HCT116 (cell line): Measurements from ENCODE around the gene NCDN. TPM values are rescaled to one million over a fixed set of nuclear protein-coding genes. Genes with fewer than 3 reads are reported as not detected.

ENCODE experiments used
- ATAC-seq: fragments of 200-7000 bp; cut with Tn5 transposase; 2 replicates; pipeline ENCODE4 v1.9.1; 2020; ENCODE audit warnings: mild to moderate bottlenecking, moderate library complexity
- BruUV-seq: library from RNA; stranded (reverse); fragments of 400-500 nt; replicated peaks from 2 replicates; lab custom pipeline; 2021; lab: Mats Ljungman, UMichigan
- CTCF ChIA-PET: fragments of 300-600 bp; sonication (Branson Sonifier 250); formaldehyde crosslinking; loops from one replicate; lab custom pipeline; 2021; ENCODE audit warnings: antibody characterized with exemption; lab: Charles Lee
- POLR2A ChIA-PET: fragments of 300-600, 350-600 bp; sonication (Branson Sonifier 250); formaldehyde crosslinking; loops from one replicate; lab custom pipeline; 2021; ENCODE audit warnings: antibody characterized with exemption; lab: Charles Lee
- RAD21 ChIA-PET, 2 experiments: fragments of 300-600 bp; sonication (Branson Sonifier 250); formaldehyde crosslinking; loops; one replicate each; lab custom pipeline; 2023; ENCODE audit warnings: low total read pairs in 2 of 2; ENCODE audit not compliant: uncharacterized antibody in 2 of 2, unreplicated experiment in 2 of 2, low non-redundant PET in 1 of 2; lab: Charles Lee
- DNase-seq: peaks from one replicate; pipeline ENCODE4 v3.0.0-alpha.2; 2010; ENCODE audit warnings: low read depth, low spot score
- H2AFZ ChIP-seq: fragments of 200-600 bp; shearing (Covaris generic), sonication (generic); 2 replicates; pipeline ENCODE4 v1.6.1; 2017; ENCODE audit warnings: low read depth, mixed run types, mixed read lengths, antibody characterized with exemption, low read length; ENCODE audit not compliant: poor library complexity, severe bottlenecking
- H3K27ac ChIP-seq: 2 replicates; pipeline ENCODE4 v1.5.1; 2012; ENCODE audit warnings: low read depth, low read length
- H3K27me3 ChIP-seq: fragments of 200-600 bp; sonication (generic); 2 replicates; pipeline ENCODE4 v1.6.1; 2016; ENCODE audit warnings: mixed run types, low read length, mixed read lengths; ENCODE audit not compliant: insufficient read depth
- H3K36me3 ChIP-seq, 2 experiments: fragments of 200-500 bp in 1 of 2; fragments of 200-600 bp in 1 of 2; sonication (Bioruptor generic) in 1 of 2; sonication (generic) in 1 of 2; 2 replicates each; pipeline versions ENCODE4 v1.5.1 to v1.6.1; 2014 to 2016; ENCODE audit warnings: low read length in 2 of 2, inconsistent platforms in 1 of 2, mixed read lengths in 1 of 2, mixed run types in 1 of 2; ENCODE audit not compliant: insufficient read depth in 2 of 2, control insufficient read depth in 1 of 2
- H3K4me1 ChIP-seq, 2 experiments: fragments of 200-600 bp in 1 of 2; sonication (generic) in 1 of 2; 2 replicates each; pipeline versions ENCODE4 v1.5.1 to v1.6.1; 2012 to 2017; ENCODE audit warnings: low read length in 2 of 2, inconsistent platforms in 1 of 2, mild to moderate bottlenecking in 1 of 2, mixed read lengths in 1 of 2, mixed run types in 1 of 2, moderate library complexity in 1 of 2; ENCODE audit not compliant: insufficient read depth in 2 of 2, control insufficient read depth in 1 of 2
- H3K4me2 ChIP-seq: fragments of 200-600 bp; sonication (generic); 2 replicates; pipeline ENCODE4 v1.6.1; 2017; ENCODE audit warnings: mixed run types, low read length, mixed read lengths
- H3K4me3 ChIP-seq, 2 experiments: fragments of 200-600 bp in 1 of 2; sonication (generic) in 1 of 2; replicated peaks in 1 of 2; 2 replicates each; pipeline ENCODE4 v1.5.1; 2011 to 2016; ENCODE audit warnings: low read length in 2 of 2, control low read depth in 1 of 2, low read depth in 1 of 2, mild to moderate bottlenecking in 1 of 2, mixed read lengths in 1 of 2, mixed run types in 1 of 2
- H3K79me2 ChIP-seq: fragments of 200-600 bp; sonication (generic); 2 replicates; pipeline ENCODE4 v1.6.1; 2017; ENCODE audit warnings: mild to moderate bottlenecking, mixed run types, low read length, moderate library complexity, mixed read lengths; ENCODE audit not compliant: insufficient read depth
- H3K9ac ChIP-seq: fragments of 200-600 bp; sonication (generic); 2 replicates; pipeline ENCODE4 v1.6.1; 2016; ENCODE audit warnings: low read length, mixed read lengths
- H3K9me2 ChIP-seq: fragments of 200-600 bp; sonication (generic), shearing (Covaris generic); 2 replicates; pipeline ENCODE4 v1.6.1; 2017; ENCODE audit warnings: mixed run types, mild to moderate bottlenecking, moderate library complexity; ENCODE audit not compliant: insufficient read depth
- H3K9me3 ChIP-seq, 2 experiments: fragments of 200-500 bp in 1 of 2; fragments of 200-600 bp in 1 of 2; sonication (Bioruptor generic) in 1 of 2; sonication (generic) in 1 of 2; 2 replicates each; pipeline ENCODE4 v1.6.1; 2014 to 2017; ENCODE audit warnings: low read length in 2 of 2, mixed read lengths in 2 of 2, inconsistent platforms in 1 of 2, low read depth in 1 of 2, mild to moderate bottlenecking in 1 of 2, mixed run types in 1 of 2, moderate library complexity in 1 of 2; ENCODE audit not compliant: control insufficient read depth in 1 of 2, insufficient read depth in 1 of 2
- H4K20me1 ChIP-seq: fragments of 200-600 bp; sonication (generic), shearing (Covaris generic); 2 replicates; pipeline ENCODE4 v1.6.1; 2017; ENCODE audit warnings: mixed run types, mild to moderate bottlenecking, moderate library complexity; ENCODE audit not compliant: insufficient read depth
- CBX3 ChIP-seq: IDR thresholded peaks from 2 replicates; pipeline ENCODE4 v1.6.1; 2012; ENCODE audit warnings: low read depth
- EZH2 ChIP-seq: fragments of 200-600 bp; sonication (generic); IDR thresholded peaks from 2 replicates; pipeline ENCODE4 v1.6.1; 2017; ENCODE audit warnings: antibody characterized with exemption, mixed run types
- EZH2phosphoT487 ChIP-seq: fragments of 200-600 bp; IDR thresholded peaks from 2 replicates; pipeline ENCODE4 v1.6.1; 2018; ENCODE audit warnings: antibody characterized with exemption, borderline replicate concordance
- SP1 ChIP-seq: IDR thresholded peaks from 2 replicates; pipeline ENCODE4 v1.6.1; 2012; ENCODE audit warnings: low read depth
- TCF7L2 ChIP-seq: IDR thresholded peaks from 2 replicates; pipeline ENCODE4 v1.7.0; 2011; ENCODE audit warnings: borderline replicate concordance, inconsistent platforms; ENCODE audit not compliant: insufficient read depth, insufficient read length; ENCODE audit errors: extremely low read depth
- intact Hi-C: fragments of 100-400 bp; cut with micrococcal nuclease; formaldehyde crosslinking; loops from 2 replicates; pipeline ENCODE4 v1.10.0; 2022
- total RNA-seq: library from RNA; stranded (reverse); gene quantifications from one replicate; pipeline ENCODE4 v1.2.1, GENCODE V29; 2021; ENCODE audit not compliant: unreplicated experiment

The NCDN gene
- total RNA-seq, 1 experiment from 2014 or later, result 24.5 TPM

DNA sequence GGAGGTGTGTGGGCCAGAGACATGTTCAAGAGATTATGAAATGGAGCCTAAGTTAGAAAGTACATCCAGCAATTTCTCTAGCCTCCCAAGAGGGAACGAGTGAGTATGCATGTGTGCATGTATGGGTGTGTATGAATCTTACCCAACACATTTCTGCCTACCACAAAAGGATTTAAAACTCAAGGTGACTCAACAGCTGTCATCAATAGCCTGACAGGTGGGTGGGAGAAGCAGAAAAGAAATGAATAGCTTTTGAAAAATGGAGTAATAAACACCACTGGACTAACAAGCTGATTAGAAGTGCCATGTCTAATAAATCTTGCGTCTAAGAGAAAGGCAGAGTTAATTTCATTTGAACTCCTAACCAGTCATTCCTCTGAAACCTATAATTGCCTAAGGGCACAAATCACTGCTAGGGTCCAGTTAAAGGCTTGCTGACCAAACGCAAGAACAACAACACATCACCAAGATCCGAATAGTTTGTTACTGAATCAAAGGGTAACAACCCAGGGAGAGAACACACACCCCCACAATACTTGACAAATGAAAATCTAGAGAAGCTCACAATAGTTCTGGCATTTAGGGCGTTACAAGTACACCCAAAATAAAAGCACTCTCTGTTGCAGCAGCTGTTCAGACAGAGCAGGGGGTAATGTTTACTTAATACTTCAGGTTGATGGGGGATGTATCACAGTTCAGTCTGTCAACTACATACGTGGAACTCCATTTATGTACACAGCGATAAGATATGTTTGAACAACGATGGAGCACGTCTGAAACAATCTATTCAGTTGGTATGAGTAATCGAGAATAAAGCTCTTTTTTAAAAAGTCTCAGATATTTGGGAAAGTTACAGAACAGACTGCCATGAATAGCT is 1.8 kb upstream of the NCDN start:
- ATAC-seq, result no peak
- H3K9ac ChIP-seq, result peak overlapping the region; percentile 85
- CTCF ChIA-PET, result no interaction called here
- H3K9me3 ChIP-seq, result no peaks in the 10 kb centered on the region
- H3K4me3 ChIP-seq, result peak overlapping the region; percentile 78 to 89
- peaks cover 5 to 9% of the 10 kb centered on the region in 2 experiments for H3K36me3 ChIP-seq
- RAD21 ChIA-PET, result interaction anchor here in 1 of 2 experiments (0.6 kb wide), 1 partner anchor 105 kb away, joined by 3 read pairs; no protein-coding TSS in a partner anchor
- TF ChIP-seq TCF7L2 (no peak), EZH2 (no peak)
- H3K79me2 ChIP-seq, result peaks cover 37% of the 10 kb centered on the region
- DNase-seq, result no peak
- no TSS peak for BruUV-seq
- peaks cover 8 to 19% of the 10 kb centered on the region in 2 experiments; a peak in 3 of 4 replicates for H3K4me1 ChIP-seq
- H3K27me3 ChIP-seq, result no peaks in the 10 kb centered on the region
- intact Hi-C loops, result loop anchor here (2.0 kb wide), 1 partner anchor 363 kb away; the partner anchor contains the start of gene SFPQ
- no peak overlapping the region for H3K27ac ChIP-seq
- H3K9me2 ChIP-seq, result no peaks in the 10 kb centered on the region
- POLR2A ChIA-PET, result interaction anchor here (0.6 to 1.0 kb wide), 2 partner anchors 20 to 86 kb away, joined by 3 read pairs; no protein-coding TSS in a partner anchor
- no peak overlapping the region for H2AFZ ChIP-seq
- no peaks in the 10 kb centered on the region; the same call in 1 of the 2 replicates for H4K20me1 ChIP-seq
- H3K4me2 ChIP-seq, result peak overlapping the region; percentile 85

DNA sequence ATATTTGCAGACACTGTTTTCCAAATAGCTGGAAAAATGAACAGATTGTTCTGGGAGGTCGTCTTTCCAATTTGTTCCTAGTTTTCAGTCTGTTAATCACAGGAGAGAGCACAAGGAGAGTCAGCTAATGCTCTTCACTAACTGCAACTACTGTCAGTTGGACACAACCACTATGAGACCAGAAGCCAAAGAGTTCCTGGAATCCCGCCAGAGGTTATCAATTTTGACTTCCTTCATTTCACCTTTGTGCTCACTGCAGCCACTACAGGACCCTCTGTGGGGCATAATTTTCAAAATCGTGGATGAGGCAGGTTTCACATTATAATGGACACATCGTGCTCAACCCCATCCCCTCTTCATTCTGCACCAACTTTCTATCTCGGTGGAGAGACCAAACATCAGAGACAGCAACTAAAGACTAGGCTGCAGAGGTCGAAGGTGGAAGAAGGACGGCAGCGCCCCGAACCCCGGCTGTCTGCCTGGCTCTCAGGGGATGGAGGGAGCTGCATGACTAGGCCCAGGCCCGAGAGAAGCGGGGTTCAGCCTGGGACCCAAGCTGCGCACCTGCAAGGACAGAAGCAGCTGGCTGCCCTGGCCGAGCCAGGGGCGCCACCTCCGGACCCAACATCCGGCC is 998 bp upstream of the NCDN start:
- no peaks in the 10 kb centered on the region for H3K9me3 ChIP-seq
- ATAC-seq (no peak), DNase-seq (no peak)
- H3K4me2 ChIP-seq, result peak overlapping the region; percentile 85
- intact Hi-C loops, result loop anchor here (2.0 kb wide), 1 partner anchor 364 kb away; the partner anchor contains the start of gene SFPQ
- ChIA-PET RAD21 (interaction anchor here in 1 of 2 experiments (0.6 kb wide), 1 partner anchor 106 kb away, joined by 3 read pairs; no protein-coding TSS in a partner anchor), POLR2A (interaction anchor here (0.6 to 1.7 kb wide), 5 partner anchors 8 to 159 kb away, joined by 3 to 6 read pairs (median 3); partner anchors contain the start of gene TFAP2E), CTCF (interaction anchor here (1.5 to 1.7 kb wide), 3 partner anchors 106 to 212 kb away, joined by 4 to 6 read pairs (median 4); no protein-coding TSS in a partner anchor)
- H3K79me2 ChIP-seq, result peaks cover 37% of the 10 kb centered on the region
- H3K4me1 ChIP-seq, result peaks cover 8 to 19% of the 10 kb centered on the region in 2 experiments; a peak in 3 of 4 replicates
- no peaks in the 10 kb centered on the region for H3K27me3 ChIP-seq
- H2AFZ ChIP-seq, result no peak overlapping the region
- H3K27ac ChIP-seq, result peak overlapping the region; percentile 84
- no peaks in the 10 kb centered on the region for H4K20me1 ChIP-seq
- H3K4me3 ChIP-seq, result peak overlapping the region; percentile 78 to 89
- H3K9ac ChIP-seq, result peak overlapping the region; percentile 85
- H3K36me3 ChIP-seq, result peaks cover 7 to 9% of the 10 kb centered on the region in 2 experiments
- no peaks in the 10 kb centered on the region for H3K9me2 ChIP-seq
- TF ChIP-seq CBX3 (no peak), SP1 (no peak), EZH2phosphoT487 (no peak), EZH2 (no peak)
- TSS peak; percentile 40 for BruUV-seq
